ENCODE measurements around the gene ARHGEF7. TPM values are rescaled to one million over a fixed set of nuclear protein-coding genes. Genes with fewer than 3 reads are reported as not detected.

The ARHGEF7 gene
- total RNA-seq, 2 experiments from 2014 or later: 39.5 to 51.3 TPM

GRCh38 chr13:111140562-111141105, 25.5 kb downstream of the ARHGEF7 start:
- Histone ChIP-seq H3K4me1 (ENCODE audit: insufficient read depth, low read length, poor library complexity, severe bottlenecking) (no peaks in the 10 kb centered on the region), H3K9me3 (ENCODE audit: low read length) (no peaks in the 10 kb centered on the region), H3K27ac (ENCODE audit: low read depth, low read length, poor library complexity, severe bottlenecking) (no peak overlapping the region), H3K36me3 (ENCODE audit: insufficient read depth, low read length) (no peaks in the 10 kb centered on the region), H3K4me2 (ENCODE audit: low read length) (no peak overlapping the region), H3K4me3 (ENCODE audit: low read depth, low read length, poor library complexity, severe bottlenecking) (no peak overlapping the region), H2AFZ (ENCODE audit: low read length) (no peak overlapping the region), H3K9me2 (ENCODE audit: insufficient read depth, low read length) (no peaks in the 10 kb centered on the region), H3K79me2 (ENCODE audit: insufficient read depth, low read depth, low read length) (no peaks in the 10 kb centered on the region), H4K20me1 (ENCODE audit: insufficient read depth, low read length) (no peaks in the 10 kb centered on the region)
- ChIA-PET POLR2A (interaction anchor here (1.2 kb wide), 1 partner anchor 11 kb away, joined by 4 read pairs; no protein-coding TSS in a partner anchor), CTCF (ENCODE audit: unreplicated experiment) (no interaction called here)
- no peak for TF ChIP-seq EZH2phosphoT487 (IDR thresholded peaks at IDR 0.05; ENCODE audit: borderline replicate concordance, low read depth, low read length)
- TF ChIP-seq CTCF (conservative IDR thresholded peaks at IDR 0.05; ENCODE audit: low read length): no peak
- intact Hi-C loops (cut with micrococcal nuclease; ENCODE audit: unreplicated experiment): no loop called here
- no peak for DNase-seq (ENCODE audit: low spot score)
- BruUV-seq (replicated peaks): no TSS peak

- H2AFZ ChIP-seq (ENCODE audit: low read length): no peak overlapping the region
- DNase-seq (ENCODE audit: low spot score): no peak
- no peak overlapping the region for H3K4me3 ChIP-seq (ENCODE audit: low read depth, low read length, poor library complexity, severe bottlenecking)
- H3K79me2 ChIP-seq (ENCODE audit: insufficient read depth, low read depth, low read length): no peaks in the 10 kb centered on the region
- no peaks in the 10 kb centered on the region for H4K20me1 ChIP-seq (ENCODE audit: insufficient read depth, low read length)
- no peaks in the 10 kb centered on the region for H3K9me3 ChIP-seq (ENCODE audit: low read length)
- POLR2A ChIA-PET: interaction anchor here (1.2 kb wide), 1 partner anchor 13 kb away, joined by 3 read pairs; no protein-coding TSS in a partner anchor
- intact Hi-C loops (cut with micrococcal nuclease; ENCODE audit: unreplicated experiment): no loop called here
- H3K27ac ChIP-seq (ENCODE audit: low read depth, low read length, poor library complexity, severe bottlenecking): no peak overlapping the region
- H3K4me1 ChIP-seq (ENCODE audit: insufficient read depth, low read length, poor library complexity, severe bottlenecking): no peaks in the 10 kb centered on the region
- H3K4me2 ChIP-seq (ENCODE audit: low read length): no peak overlapping the region
- H3K9me2 ChIP-seq (ENCODE audit: insufficient read depth, low read length): no peaks in the 10 kb centered on the region
- CTCF ChIA-PET (ENCODE audit: unreplicated experiment): no interaction called here
- TF ChIP-seq EZH2phosphoT487 (IDR thresholded peaks at IDR 0.05; ENCODE audit: borderline replicate concordance, low read depth, low read length) (no peak), CTCF (conservative IDR thresholded peaks at IDR 0.05; ENCODE audit: low read length) (no peak)
- no peaks in the 10 kb centered on the region for H3K36me3 ChIP-seq (ENCODE audit: insufficient read depth, low read length)
- no TSS peak for BruUV-seq (replicated peaks)
These were observed 27.4 kb downstream of the ARHGEF7 start for GRCh38 chr13:111142472-111142871.

- no peak overlapping the region for H3K4me2 ChIP-seq (ENCODE audit: low read length)
- no peak overlapping the region for H2AFZ ChIP-seq (ENCODE audit: low read length)
- no peaks in the 10 kb centered on the region for H3K79me2 ChIP-seq (ENCODE audit: insufficient read depth, low read depth, low read length)
- no peak overlapping the region for H3K4me3 ChIP-seq (ENCODE audit: low read depth, low read length, poor library complexity, severe bottlenecking)
- H3K27ac ChIP-seq (ENCODE audit: low read depth, low read length, poor library complexity, severe bottlenecking): no peak overlapping the region
- H3K9me3 ChIP-seq (ENCODE audit: low read length): no peaks in the 10 kb centered on the region
- POLR2A ChIA-PET: no interaction called here
- H3K9me2 ChIP-seq (ENCODE audit: insufficient read depth, low read length): no peaks in the 10 kb centered on the region
- H4K20me1 ChIP-seq (ENCODE audit: insufficient read depth, low read length): no peaks in the 10 kb centered on the region
- no TSS peak for BruUV-seq (replicated peaks)
- no peaks in the 10 kb centered on the region for H3K36me3 ChIP-seq (ENCODE audit: insufficient read depth, low read length)
- no peak for DNase-seq (ENCODE audit: low spot score)
- intact Hi-C loops (cut with micrococcal nuclease; ENCODE audit: unreplicated experiment): no loop called here
- no peaks in the 10 kb centered on the region for H3K4me1 ChIP-seq (ENCODE audit: insufficient read depth, low read length, poor library complexity, severe bottlenecking)
- CTCF ChIA-PET (ENCODE audit: unreplicated experiment): no interaction called here
- no peak for TF ChIP-seq CTCF (conservative IDR thresholded peaks at IDR 0.05; ENCODE audit: low read length)
- no peak for TF ChIP-seq EZH2phosphoT487 (IDR thresholded peaks at IDR 0.05; ENCODE audit: borderline replicate concordance, low read depth, low read length)
These were observed 28.9 kb downstream of the ARHGEF7 start for GRCh38 chr13:111143865-111144540.
